Measurements from ENCODE around the gene AFF1. TPM values are rescaled to one million over a fixed set of nuclear protein-coding genes. Genes with fewer than 3 reads are reported as not detected.
A peak's percentile ranks its signal among the peaks of the same experiment; 100 is the strongest.

AFF1 gene
- total RNA-seq, 4 donors from 2014 or later, result 26.7 to 200 (median 92.5) TPM

DNA sequence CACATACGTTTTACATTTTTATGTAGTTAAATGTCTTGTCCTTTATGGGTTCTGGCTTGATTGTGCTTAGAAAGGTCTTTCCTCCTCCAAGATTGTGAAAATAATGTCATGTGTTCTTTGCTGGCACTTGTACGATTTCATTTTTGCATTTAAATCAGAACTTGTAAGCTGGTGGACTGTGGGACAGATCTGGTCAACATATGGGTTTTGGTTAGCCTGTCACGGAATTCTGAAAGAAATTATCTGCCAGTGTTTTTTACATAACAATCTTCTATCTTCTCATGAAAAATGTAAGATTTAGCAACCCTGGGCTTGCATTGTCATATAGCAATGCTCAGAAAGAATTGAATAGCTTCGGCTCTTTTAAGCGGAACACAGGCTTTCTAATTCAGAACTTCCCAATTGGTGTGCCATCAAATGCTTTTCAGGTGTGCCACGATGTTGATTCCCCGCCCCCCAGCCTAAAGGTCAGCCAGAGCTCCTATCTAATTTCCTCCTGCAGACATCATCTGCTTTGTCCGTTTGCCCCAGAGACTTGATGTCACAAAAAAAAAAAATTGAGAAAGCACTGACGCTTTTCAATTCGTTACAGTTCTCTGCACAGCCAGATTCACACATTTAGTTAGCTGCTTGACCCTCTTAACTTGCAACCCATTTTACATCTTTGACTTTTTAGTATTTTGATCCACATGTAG is 16.2 kb downstream of the AFF1 start:
- no peak for DNase-seq
- Histone ChIP-seq H3K27ac (no peak overlapping the region), H3K36me3 (no peaks in the 10 kb centered on the region), H3K27me3 (no peaks in the 10 kb centered on the region), H3K4me1 (peaks cover 0 to 8% of the 10 kb centered on the region in 2 donors), H3K4me3 (no peak overlapping the region), H3K9me3 (no peaks in the 10 kb centered on the region)
- intact Hi-C loops (cut with DNase I; ENCODE audit: low total_unique reads), result no loop called here
- no peak for TF ChIP-seq POLR2A (IDR thresholded peaks at IDR 0.05)

GRCh38 chr4:86955888-86956451 is 21.2 kb downstream of the AFF1 start:
- Histone ChIP-seq H3K9me3 (no peaks in the 10 kb centered on the region), H3K36me3 (no peaks in the 10 kb centered on the region), H3K27ac (no peak overlapping the region), H3K4me3 (no peak overlapping the region), H3K27me3 (no peaks in the 10 kb centered on the region), H3K4me1 (peaks cover 0 to under 1% of the 10 kb centered on the region in 2 donors)
- intact Hi-C loops (cut with DNase I; ENCODE audit: low total_unique reads), result no loop called here
- no peak for TF ChIP-seq POLR2A (IDR thresholded peaks at IDR 0.05)
- TF ChIP-seq, protein P1, sequence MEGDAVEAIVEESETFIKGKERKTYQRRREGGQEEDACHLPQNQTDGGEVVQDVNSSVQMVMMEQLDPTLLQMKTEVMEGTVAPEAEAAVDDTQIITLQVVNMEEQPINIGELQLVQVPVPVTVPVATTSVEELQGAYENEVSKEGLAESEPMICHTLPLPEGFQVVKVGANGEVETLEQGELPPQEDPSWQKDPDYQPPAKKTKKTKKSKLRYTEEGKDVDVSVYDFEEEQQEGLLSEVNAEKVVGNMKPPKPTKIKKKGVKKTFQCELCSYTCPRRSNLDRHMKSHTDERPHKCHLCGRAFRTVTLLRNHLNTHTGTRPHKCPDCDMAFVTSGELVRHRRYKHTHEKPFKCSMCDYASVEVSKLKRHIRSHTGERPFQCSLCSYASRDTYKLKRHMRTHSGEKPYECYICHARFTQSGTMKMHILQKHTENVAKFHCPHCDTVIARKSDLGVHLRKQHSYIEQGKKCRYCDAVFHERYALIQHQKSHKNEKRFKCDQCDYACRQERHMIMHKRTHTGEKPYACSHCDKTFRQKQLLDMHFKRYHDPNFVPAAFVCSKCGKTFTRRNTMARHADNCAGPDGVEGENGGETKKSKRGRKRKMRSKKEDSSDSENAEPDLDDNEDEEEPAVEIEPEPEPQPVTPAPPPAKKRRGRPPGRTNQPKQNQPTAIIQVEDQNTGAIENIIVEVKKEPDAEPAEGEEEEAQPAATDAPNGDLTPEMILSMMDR (IDR thresholded peaks at IDR 0.05), result no peak
- DNase-seq, result no peak

DNA sequence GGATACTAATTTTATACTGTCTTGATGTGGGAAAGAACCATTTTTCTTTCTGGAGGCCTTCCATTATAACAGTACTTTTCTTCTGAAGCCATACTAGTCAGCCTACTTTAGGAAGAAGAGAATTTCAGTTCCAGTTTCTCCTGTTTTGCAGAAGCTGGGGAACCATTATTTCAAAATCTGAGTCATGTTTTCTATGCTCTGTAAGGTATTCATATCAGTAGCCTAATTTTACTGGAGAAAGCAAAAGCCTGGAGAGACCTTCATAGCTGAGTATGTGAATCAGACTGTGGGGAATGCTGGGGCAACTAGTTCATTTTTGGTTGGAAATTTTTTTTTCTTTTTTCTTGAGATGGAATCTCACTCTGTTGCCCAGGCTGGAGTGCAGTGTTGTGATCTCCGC is 22.4 kb downstream of the AFF1 start:
- Histone ChIP-seq H3K4me3 (no peak overlapping the region), H3K9me3 (no peaks in the 10 kb centered on the region), H3K36me3 (no peaks in the 10 kb centered on the region), H3K27me3 (no peaks in the 10 kb centered on the region), H3K27ac (peak overlapping the region in 1 of 2 donors; percentile 32), H3K4me1 (peaks cover 0 to 6% of the 10 kb centered on the region in 2 donors)
- no peak for DNase-seq
- no peak for TF ChIP-seq POLR2A (IDR thresholded peaks at IDR 0.05)
- TF ChIP-seq, protein P1 (IDR thresholded peaks at IDR 0.05), result no peak
- intact Hi-C loops (cut with DNase I; ENCODE audit: low total_unique reads), result no loop called here

DNA sequence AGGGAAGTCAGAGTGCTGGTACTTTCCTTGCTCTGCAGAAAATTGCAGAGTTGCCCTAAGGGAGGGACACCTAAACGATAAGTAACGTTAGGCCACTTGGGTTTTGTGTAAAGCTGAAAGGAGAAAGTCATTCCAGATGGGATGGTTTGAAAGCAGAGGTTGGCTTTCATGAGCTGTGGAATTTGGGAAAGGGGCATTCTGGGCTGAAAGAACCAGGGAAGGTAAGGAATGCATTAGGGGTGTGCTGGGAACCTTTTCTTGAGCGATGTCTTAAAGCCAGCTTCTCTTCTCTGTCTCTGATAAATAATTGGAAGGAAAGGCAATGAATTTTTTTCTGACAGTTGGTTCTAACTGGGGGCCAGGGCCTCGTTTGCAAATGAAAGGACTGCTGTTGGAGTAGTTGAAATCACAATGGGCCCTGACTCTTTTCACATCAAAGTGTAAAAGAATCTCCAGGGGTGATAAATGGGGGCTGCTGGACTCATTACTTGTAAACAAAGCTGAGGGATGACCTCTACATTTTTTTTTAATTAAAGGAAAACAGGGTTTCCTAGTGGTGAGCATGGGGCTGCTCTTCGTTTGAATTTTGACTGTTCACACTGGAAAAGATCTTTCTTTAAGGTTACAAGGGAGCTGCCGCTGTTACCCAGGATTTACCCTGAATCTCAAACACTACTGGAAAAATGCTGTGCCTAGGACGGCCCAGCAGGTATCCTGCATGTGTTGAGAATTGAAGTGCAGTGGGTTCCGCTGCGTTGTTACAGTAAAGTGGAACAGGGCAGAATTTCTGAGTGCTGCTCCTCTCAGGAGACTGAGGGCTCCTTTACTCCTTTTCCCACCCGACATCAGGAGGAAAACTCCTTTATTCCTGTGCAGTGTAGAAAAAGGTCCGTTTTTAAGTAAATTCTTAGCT is 25.0 kb downstream of the AFF1 start:
- TF ChIP-seq, protein P1 (IDR thresholded peaks at IDR 0.05), result no peak
- TF ChIP-seq POLR2A (IDR thresholded peaks at IDR 0.05), result no peak
- H3K4me3 ChIP-seq, result no peak overlapping the region
- H3K36me3 ChIP-seq, result no peaks in the 10 kb centered on the region
- H3K4me1 ChIP-seq, result peaks cover 0 to 6% of the 10 kb centered on the region in 2 donors
- intact Hi-C loops (cut with DNase I; ENCODE audit: low total_unique reads), result no loop called here
- H3K27me3 ChIP-seq, result no peaks in the 10 kb centered on the region
- no peak for DNase-seq
- no peaks in the 10 kb centered on the region for H3K9me3 ChIP-seq
- peak overlapping the region; percentile 67 to 72 for H3K27ac ChIP-seq

- H3K4me1 ChIP-seq, result peaks cover 0 to 6% of the 10 kb centered on the region in 2 donors
- intact Hi-C loops (cut with DNase I; ENCODE audit: low total_unique reads), result no loop called here
- no peak for DNase-seq
- no peaks in the 10 kb centered on the region for H3K9me3 ChIP-seq
- H3K27ac ChIP-seq, result peak overlapping the region; percentile 67 to 72
- H3K36me3 ChIP-seq, result no peaks in the 10 kb centered on the region
- TF ChIP-seq, protein P1 (IDR thresholded peaks at IDR 0.05), result no peak
- H3K4me3 ChIP-seq, result no peak overlapping the region
- H3K27me3 ChIP-seq, result no peaks in the 10 kb centered on the region
Measured at GRCh38 chr4:86960557-86960961, 25.7 kb downstream of the AFF1 start.

Data from uterus (tissue), 4 donors.